GM18526 (cell line): ENCODE measurements around the gene ZFAND3.

Source experiments
- POLR2A ChIP-seq: IDR thresholded peaks from 3 replicates; pipeline ENCODE4 v1.6.1; 2011; ENCODE audit not compliant: insufficient read length; ENCODE audit errors: extremely low read depth

The ZFAND3 gene

DNA sequence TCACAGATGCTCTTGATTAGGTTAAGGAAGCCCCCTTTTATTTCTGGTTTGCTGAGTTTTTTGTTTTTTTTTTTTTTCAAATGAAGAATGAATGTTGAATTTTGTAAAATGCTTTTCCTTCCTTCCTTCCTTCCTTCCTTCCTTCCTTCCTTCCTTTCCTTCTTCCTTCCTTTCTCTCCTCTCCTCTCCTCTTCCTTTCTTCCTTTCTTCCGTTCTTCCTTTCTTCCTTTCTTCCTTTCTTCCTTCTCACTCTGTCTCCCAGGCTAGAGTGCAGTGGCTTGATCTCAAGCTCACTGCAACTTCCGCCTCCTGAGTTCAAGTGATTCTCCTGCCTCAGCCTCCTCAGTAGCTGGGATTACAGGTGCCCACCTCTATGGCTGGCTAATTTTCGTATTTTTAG, 158.2 kb downstream of the ZFAND3 start:
- no peak for TF ChIP-seq POLR2A

DNA sequence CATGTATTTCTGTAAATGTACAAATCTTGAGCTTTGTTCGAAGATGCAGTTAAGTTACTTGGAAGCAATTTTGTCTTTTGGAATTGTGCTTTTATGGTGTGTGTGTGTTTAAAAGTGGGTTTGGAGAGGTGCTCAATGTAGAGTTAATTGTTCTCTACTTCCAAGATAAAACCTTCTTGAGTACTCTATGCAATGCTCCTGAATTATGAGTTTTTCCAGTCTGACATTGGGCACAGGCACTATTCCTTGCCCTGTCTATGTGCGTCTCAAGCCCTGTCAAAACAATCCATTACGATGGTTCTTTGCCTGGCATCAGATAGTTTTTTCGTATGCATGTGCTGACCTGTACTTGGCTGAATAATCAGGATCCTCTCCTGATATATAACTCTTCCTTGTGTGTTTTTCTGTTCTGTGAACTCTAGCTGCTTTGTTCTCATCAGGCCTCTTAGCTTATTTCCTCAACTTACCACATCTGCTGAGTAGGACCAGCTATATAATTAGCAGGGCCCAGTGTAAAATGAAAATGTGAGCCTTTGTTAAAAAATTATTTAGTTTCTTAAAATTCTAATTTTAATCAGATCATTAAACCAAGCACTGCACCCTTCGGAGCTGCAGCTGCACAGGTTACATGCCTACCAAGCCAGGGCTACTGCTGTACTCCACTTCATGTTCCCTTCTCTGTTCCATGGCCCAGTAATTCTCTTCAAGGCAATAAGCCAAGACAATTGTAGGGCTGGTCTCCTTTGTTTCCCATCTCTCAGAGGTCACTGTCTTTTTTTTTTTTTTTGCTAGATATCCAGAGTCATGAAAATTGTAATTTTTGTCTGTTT, 160.1 kb downstream of the ZFAND3 start:
- TF ChIP-seq POLR2A: no peak

DNA sequence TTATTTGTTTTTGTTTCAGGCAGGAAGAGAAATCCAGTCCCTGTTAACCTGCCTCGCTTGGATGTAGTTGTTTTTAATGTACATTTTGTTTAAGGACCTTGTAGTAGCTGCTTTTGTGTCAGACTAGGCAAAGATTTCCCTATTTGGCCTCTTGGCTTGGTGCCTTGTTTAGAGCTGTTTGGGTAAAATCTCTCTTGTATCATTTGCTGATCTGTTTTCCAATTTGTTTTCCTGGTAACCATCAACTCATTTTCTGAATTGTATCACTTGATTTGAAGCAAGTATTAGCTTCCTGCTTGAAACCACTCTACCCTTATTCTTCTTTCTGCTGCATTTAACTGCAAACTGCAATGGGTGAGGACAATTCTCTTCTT, 160.7 kb downstream of the ZFAND3 start:
- no peak for TF ChIP-seq POLR2A

DNA sequence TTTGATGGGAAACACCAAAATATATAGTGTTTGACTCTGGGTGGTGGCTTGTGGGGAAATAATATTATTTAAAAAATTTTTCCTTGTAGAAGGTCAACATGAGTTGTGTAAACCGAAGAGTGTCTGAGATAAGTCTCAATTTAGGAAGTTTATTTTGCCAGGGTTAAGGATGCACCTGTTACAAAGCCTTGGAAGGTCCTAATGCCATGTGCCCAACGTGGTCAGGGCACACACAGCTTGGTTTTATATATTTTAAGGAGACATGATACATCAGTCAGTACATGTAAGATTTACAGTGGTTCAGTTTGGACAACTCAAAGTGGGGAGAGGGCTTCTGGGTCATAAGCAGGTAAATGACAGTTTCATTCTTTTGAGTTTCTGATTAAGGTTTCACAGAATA, 162.1 kb downstream of the ZFAND3 start:
- TF ChIP-seq POLR2A: no peak

DNA sequence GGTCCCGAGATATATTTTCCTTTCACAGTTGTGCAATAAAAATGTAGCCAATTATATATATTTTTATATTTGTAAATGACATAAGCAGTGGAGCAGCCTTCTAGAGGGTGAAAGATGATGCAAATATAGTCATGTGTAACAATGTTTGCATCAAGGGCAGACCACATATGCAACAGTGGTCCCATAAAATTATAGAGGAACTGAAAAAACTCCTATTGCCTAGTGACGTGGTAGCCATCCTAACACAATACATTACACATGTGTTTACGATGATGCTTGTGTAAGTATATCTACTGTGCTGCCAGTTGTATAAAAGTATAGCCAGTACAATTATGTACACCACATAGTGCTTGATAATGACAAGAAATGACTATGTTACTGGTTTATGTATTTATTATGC, 162.8 kb downstream of the ZFAND3 start:
- no peak for TF ChIP-seq POLR2A

DNA sequence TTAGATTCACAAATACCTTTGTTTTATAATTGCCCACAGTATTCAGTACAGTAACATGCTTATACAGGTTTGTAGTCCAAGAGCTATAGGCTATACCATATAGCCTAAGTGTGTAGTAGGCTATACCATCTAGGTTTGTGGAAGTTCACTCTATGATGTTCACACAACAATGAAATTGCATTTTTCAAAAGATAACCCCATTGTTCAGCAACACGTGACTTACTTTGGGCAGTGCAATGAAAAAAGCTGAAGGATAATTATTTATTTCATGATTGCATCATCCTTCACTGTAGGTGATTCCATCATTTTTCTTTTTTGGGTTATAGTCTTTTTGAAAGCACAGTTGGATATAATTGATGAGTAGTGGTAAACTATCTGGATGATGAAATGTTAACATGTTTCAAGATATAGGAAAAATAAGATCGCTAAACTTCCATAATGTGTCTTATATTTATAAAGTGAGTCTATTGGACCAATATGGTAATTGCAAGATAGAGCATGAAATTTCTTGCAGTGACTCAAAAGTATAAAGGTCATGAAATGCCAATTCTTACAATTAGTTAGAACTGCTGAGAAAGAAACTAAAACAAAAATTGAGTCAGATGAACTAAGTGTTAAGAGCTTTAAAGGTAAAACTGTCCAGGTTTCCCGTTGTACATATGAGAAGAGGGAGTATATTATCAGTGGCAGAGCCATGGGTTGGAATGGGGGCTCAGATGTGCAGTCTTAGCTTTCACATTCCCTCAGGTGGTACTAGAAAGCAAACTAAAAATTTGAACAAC, 164.4 kb downstream of the ZFAND3 start:
- no peak for TF ChIP-seq POLR2A

DNA sequence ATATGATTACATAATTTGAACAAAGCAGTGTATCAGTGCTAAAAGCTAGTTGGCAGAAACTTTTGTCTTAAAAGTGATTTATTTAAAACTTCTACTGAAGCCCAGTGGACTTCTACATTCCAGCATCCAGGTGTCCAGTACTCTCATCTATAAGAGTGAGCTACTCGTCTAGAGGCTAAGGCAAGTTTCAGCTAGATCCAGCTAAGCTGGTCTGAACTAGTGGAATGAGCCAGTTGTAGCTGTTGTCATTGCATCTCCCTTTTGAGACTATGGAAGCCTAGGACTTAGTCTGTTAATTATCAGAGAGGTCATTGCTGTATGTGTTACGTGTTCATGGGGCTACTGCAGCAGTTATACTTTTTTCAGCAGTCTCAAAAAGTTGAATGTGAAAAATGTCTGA, 165.1 kb downstream of the ZFAND3 start:
- no peak for TF ChIP-seq POLR2A

DNA sequence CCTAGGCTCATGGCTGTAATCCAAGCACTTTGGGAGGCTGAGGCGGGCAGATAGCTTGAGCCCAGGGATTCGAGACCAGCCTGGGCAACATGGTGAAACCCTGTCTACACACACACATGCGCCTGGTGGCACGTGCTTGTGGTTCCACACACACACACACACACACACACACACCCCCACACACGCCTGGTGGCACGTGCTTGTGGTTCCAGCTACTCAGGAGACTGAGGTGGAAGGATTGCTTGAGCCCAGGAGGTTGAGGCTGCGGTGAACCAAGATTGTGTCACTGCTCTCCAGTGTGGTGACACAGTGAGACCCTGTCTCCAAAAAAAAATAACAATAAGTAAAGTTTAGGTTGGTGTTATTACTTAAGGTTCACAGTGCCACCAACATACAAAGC, 165.8 kb downstream of the ZFAND3 start:
- TF ChIP-seq POLR2A: no peak

DNA sequence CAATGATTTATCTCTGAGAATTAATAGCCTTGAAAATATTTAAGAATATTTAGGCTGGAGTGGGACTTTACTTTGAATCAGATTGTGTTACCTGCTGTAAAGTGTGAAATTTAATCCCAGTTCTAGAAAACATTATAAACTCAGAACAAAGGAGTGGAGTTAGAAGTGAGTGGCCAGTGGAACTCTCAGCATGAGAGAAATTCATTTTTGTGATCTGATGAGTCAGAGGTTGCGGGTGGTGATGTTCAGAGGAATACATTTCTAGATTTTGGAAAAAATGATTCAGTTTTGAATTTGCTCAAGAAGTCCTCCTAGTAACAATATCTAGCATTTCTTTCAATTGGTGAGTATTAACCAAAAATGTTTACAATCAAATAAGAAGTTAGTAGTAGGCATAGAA, 167.5 kb downstream of the ZFAND3 start:
- TF ChIP-seq POLR2A: no peak

DNA sequence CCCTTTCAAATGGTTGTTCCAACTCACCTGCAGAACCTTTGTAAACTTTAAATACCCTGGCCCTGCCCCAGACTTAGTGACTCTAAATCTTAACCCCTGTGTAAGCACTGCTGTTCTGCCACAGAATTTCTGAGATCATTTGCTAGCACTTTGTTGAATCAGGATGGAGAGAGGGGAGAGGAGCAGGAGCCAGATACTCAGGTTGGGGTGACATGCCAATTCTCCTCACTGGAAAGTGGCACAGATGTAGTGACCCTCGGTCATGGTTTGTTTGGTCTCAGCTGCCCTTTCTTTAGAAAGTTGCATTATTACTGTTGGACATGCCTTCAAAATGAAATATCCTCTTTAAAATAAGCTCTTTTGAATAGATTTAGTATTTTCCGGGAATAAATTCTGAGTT, 168.0 kb downstream of the ZFAND3 start:
- TF ChIP-seq POLR2A: no peak

DNA sequence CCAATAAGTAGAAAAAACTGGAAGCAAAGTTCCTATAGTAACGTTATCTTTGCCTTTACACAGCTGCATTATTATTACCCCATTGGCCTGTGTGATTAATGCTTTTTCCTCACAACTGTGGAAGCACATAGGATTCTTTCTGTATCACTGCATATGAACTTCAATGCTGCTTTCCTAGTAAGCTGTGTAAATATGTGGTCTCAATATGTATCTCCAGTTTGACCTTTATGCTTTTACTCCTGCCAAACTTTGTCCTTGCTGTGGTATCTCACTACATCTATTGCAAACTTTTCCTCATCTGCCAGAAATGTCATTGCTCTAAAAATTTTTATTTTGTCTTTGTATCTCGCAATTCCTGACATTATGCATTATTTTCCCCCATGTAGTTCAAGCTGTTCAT, 168.6 kb downstream of the ZFAND3 start:
- no peak for TF ChIP-seq POLR2A

DNA sequence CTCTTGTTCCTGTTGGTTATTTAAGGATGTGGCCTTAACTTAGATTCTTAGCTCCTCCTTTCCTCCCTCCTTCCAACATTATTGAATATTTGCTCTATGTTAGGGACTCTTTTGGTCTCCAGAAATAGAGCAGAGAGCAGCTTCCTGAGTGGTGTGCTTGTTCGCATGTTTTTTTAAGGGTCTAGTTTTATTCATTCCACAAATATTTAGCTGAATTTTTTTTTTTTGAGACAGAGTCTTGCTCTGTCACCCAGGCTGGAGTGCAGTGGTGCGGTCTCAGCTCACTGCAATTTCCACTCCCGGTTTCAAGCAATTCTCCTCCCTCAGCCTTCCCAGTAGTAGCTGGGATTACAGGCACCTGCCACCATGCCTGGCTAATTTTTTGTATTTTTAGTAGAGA, 169.2 kb downstream of the ZFAND3 start:
- TF ChIP-seq POLR2A: no peak

DNA sequence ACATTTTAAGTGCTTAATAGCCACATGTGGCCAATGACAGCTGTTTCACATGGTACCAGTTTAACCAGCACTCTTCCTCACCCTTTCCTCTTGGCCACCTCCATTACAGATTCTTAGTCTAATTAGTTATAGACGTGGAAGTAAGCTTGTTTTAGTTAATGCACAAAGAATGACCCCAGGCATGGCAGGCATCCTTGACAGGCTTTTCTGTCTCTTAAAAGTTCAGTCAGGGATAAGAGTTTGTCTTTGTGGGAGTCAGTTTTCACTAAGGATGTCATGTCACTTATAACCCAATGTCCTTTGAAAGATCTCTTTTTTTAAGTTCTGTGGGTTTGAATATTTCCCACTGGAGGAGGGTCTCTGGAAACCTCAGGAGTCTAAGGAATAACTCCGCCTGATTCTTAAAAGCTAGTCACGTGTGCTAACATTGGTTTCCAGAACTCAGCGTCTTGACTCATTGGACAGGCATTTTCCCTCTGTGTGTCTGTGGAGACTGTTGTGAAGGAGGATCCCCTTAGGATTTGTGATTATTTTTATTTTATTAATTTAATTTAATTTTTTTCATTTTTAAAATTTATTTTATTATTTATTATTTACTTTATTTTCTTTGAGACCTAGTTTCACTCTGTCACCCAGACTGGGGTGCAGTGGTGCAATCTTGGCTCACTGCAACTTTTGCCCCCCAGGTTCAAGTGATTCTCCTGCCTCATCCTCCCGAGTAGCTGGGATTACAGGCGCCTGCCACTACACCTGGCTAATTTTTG, 171.4 kb downstream of the ZFAND3 start:
- no peak for TF ChIP-seq POLR2A

DNA sequence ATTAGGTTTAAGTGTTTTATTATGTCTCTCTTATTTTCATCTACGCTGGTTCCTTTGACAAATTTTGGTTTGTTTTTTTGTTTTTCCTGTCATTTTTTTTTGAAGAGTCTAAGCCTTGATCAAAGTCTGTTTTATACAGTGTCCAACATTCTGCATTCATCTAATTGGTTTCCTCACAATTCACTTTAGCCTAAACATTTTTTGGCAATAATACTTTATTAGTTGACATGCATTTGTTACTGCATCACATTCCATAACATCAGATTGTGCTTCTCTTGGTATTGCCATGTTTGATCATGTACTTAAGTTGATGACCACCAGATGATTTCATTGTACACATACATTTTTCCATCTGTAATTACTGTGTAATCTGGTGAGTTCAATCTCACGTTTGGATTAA, 173.2 kb downstream of the ZFAND3 start:
- no peak for TF ChIP-seq POLR2A

DNA sequence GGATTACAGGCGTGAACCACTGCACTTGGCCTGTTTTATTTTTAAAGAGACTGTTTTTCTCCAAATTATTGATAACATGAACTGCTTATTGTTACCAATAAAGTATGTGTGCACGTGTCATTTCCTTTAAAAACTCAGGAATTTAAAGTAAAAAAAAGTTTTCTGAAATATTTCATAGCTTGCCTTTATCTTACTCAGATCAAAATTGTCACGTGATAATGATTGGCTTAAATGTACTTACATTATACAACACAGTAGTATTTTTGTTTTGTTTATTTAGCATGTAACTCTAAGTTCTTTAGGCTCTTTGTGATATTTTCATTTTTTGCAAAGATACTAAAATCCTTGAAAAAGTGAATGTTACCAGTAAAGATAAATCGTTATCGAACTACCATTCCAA, 174.1 kb downstream of the ZFAND3 start:
- TF ChIP-seq POLR2A: no peak

DNA sequence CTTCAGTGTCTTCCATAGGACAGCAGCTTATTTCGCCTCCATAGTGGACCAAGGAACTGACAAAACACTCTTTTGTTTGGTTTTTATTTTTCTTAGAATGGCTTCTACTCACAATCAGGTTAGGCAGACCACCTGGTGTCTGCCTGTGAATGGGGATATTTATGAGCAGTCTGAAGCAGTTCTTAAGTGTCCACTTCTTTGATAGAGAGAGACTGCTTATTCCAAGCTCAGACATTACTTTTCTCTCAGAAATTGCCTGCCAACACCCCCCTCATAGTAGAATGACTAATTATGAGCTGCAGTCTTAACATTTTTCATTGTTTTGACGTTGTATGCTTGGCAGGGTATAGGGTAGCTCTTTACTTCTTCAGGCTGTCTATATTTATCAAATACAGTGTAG, 174.7 kb downstream of the ZFAND3 start:
- TF ChIP-seq POLR2A: no peak

DNA sequence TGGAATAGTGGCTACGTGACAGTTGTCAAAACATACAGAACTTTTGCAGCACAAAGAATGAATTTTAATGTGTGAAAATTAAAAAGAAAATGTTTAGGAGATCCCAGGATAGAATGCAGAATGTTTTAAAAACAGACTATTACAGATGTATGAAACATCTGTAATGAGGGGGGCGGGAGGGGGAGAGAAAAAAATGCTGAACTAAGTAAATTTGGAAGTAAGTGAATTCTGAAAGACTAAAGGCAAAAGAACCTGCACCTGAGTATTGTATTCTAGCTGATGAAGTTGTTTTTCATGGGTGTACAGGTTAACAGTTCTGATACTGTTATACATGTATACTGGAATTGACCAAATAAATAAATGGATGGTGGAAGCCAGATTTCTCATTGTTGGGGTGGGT, 178.8 kb downstream of the ZFAND3 start:
- TF ChIP-seq POLR2A: no peak

DNA sequence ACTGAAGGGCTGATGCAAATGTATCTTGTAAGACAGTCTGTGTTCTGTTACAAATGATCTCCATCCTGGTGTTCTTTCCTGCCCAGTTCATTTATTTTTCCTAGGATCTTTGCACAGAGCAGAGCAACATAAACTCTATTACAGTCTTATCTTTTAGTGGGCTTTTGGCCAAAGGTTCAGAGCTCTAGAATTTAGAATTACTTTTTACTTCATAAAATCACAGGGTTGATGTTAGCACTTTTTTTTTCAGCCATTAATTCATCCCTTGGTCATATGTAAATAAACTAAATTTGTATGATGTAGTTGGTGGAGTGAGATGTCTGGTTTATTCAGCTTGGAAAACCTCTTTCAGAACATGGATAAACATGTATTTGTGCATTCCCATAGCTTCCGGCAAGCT, 181.9 kb downstream of the ZFAND3 start:
- TF ChIP-seq POLR2A: no peak
